ENCODE results near the gene CLIC1. TPM values are rescaled to one million over a fixed set of nuclear protein-coding genes. Genes with fewer than 3 reads are reported as not detected.

CLIC1 gene
- total RNA-seq, 1 experiment from 2014 or later = 210 TPM

- no peak for DNase-seq
- Histone ChIP-seq H3K4me1 (peaks cover 10% of the 10 kb centered on the region), H3K9me3 (replicated peaks) (no peaks in the 10 kb centered on the region), H3K4me3 (no peak overlapping the region), H3K27ac (no peak overlapping the region), H3K36me3 (peaks cover 7% of the 10 kb centered on the region), H3K27me3 (no peaks in the 10 kb centered on the region)
Measured at GRCh38 chr6:31691564-31692108, 44.7 kb downstream of the CLIC1 start.

- Histone ChIP-seq H3K36me3 (peaks cover 7% of the 10 kb centered on the region), H3K27me3 (no peaks in the 10 kb centered on the region), H3K4me1 (peaks cover 10% of the 10 kb centered on the region)
Measured at GRCh38 chr6:31691078-31691463, 45.3 kb downstream of the CLIC1 start.

GRCh38 chr6:31690231-31691077 lies 45.9 kb downstream of the CLIC1 start:
- H3K4me1 ChIP-seq = peaks cover 10% of the 10 kb centered on the region
- no peak for DNase-seq
- no peak overlapping the region for H3K4me3 ChIP-seq
- H3K9me3 ChIP-seq (replicated peaks) = no peaks in the 10 kb centered on the region
- no peak overlapping the region for H3K27ac ChIP-seq
- H3K27me3 ChIP-seq = no peaks in the 10 kb centered on the region
- H3K36me3 ChIP-seq = peaks cover 7% of the 10 kb centered on the region

More at GRCh38 chr6:31691078-31691463, 45.3 kb downstream of the CLIC1 start:
- DNase-seq = no peak
- no peak overlapping the region for H3K4me3 ChIP-seq
- H3K9me3 ChIP-seq (replicated peaks) = no peaks in the 10 kb centered on the region
- no peak overlapping the region for H3K27ac ChIP-seq

- Histone ChIP-seq H3K36me3 (peaks cover 7% of the 10 kb centered on the region), H3K4me3 (no peak overlapping the region), H3K27me3 (no peaks in the 10 kb centered on the region)
Measured at GRCh38 chr6:31689249-31690110, 46.9 kb downstream of the CLIC1 start.

GRCh38 chr6:31687860-31688693 lies 48.3 kb downstream of the CLIC1 start:
- no peak for DNase-seq
- H3K4me3 ChIP-seq = no peak overlapping the region
- no peaks in the 10 kb centered on the region for H3K9me3 ChIP-seq (replicated peaks)
- H3K27me3 ChIP-seq = no peaks in the 10 kb centered on the region
- peak overlapping the region; percentile 39 for H3K27ac ChIP-seq
- peaks cover 7% of the 10 kb centered on the region for H3K36me3 ChIP-seq
- H3K4me1 ChIP-seq = peaks cover 17% of the 10 kb centered on the region

More at GRCh38 chr6:31689249-31690110, 46.9 kb downstream of the CLIC1 start:
- no peak overlapping the region for H3K27ac ChIP-seq
- no peaks in the 10 kb centered on the region for H3K9me3 ChIP-seq (replicated peaks)
- DNase-seq = no peak
- H3K4me1 ChIP-seq = peaks cover 10% of the 10 kb centered on the region

GRCh38 chr6:31687321-31687720 lies 49.0 kb downstream of the CLIC1 start:
- no peak overlapping the region for H3K4me3 ChIP-seq
- peaks cover 6% of the 10 kb centered on the region for H3K36me3 ChIP-seq
- H3K27me3 ChIP-seq = no peaks in the 10 kb centered on the region
- H3K27ac ChIP-seq = peak overlapping the region; percentile 39
- H3K9me3 ChIP-seq (replicated peaks) = no peaks in the 10 kb centered on the region
- peak; percentile 84 to 87 for DNase-seq
- H3K4me1 ChIP-seq = peaks cover 17% of the 10 kb centered on the region

- DNase-seq = no peak
- Histone ChIP-seq H3K27me3 (no peaks in the 10 kb centered on the region), H3K36me3 (peaks cover 5% of the 10 kb centered on the region), H3K4me3 (no peak overlapping the region), H3K4me1 (peaks cover 17% of the 10 kb centered on the region), H3K27ac (no peak overlapping the region), H3K9me3 (replicated peaks) (no peaks in the 10 kb centered on the region)
Measured at GRCh38 chr6:31686483-31686882, 49.8 kb downstream of the CLIC1 start.

- H3K4me3 ChIP-seq = no peak overlapping the region
- DNase-seq = no peak
- peaks cover 5% of the 10 kb centered on the region; the same call in 1 of the 2 replicates for H3K36me3 ChIP-seq
- H3K27ac ChIP-seq = no peak overlapping the region
- H3K9me3 ChIP-seq (replicated peaks) = no peaks in the 10 kb centered on the region
- no peaks in the 10 kb centered on the region for H3K27me3 ChIP-seq
- H3K4me1 ChIP-seq = peaks cover 17% of the 10 kb centered on the region
Measured at GRCh38 chr6:31683591-31683990, 52.7 kb downstream of the CLIC1 start.

- H3K9me3 ChIP-seq (replicated peaks) = no peaks in the 10 kb centered on the region
- H3K27me3 ChIP-seq = no peaks in the 10 kb centered on the region
- H3K4me3 ChIP-seq = no peak overlapping the region
- no peaks in the 10 kb centered on the region for H3K36me3 ChIP-seq
- H3K4me1 ChIP-seq = peaks cover 8% of the 10 kb centered on the region; the same call in 1 of the 2 replicates
- DNase-seq = no peak
- H3K27ac ChIP-seq = no peak overlapping the region
Measured at GRCh38 chr6:31681135-31681671, 55.1 kb downstream of the CLIC1 start.

Other genes starting within 250 kb of the CLIC1 start
- gene MICB, start 238.4 kb downstream of the CLIC1 start, total RNA-seq (2014; rRNA removed; shearing (Covaris generic)) = not detected in 2 replicates
- gene MCCD1, start 207.6 kb downstream of the CLIC1 start, total RNA-seq (2014; rRNA removed; shearing (Covaris generic)) = not detected in 2 replicates
- 673 and 762 TPM in 2 replicates for gene DDX39B, start 194.5 kb downstream of the CLIC1 start, total RNA-seq (2014; rRNA removed; shearing (Covaris generic))
- gene ATP6V1G2, start 189.9 kb downstream of the CLIC1 start, total RNA-seq (2014; rRNA removed; shearing (Covaris generic)) = 0.91 and 1.4 TPM in 2 replicates
- 8.5 and 10.6 TPM in 2 replicates for gene NFKBIL1, start 188.9 kb downstream of the CLIC1 start, total RNA-seq (2014; rRNA removed; shearing (Covaris generic))
- gene LTA, start 164.2 kb downstream of the CLIC1 start, total RNA-seq (2014; rRNA removed; shearing (Covaris generic)) = not detected in 2 replicates
- not detected in 2 replicates for gene TNF, start 161.0 kb downstream of the CLIC1 start, total RNA-seq (2014; rRNA removed; shearing (Covaris generic))
- not detected in 2 replicates for gene LTB, start 154.1 kb downstream of the CLIC1 start, total RNA-seq (2014; rRNA removed; shearing (Covaris generic))
- gene LST1, start 150.3 kb downstream of the CLIC1 start, total RNA-seq (2014; rRNA removed; shearing (Covaris generic)) = not detected in 2 replicates
- gene NCR3, start 143.5 kb downstream of the CLIC1 start, total RNA-seq (2014; rRNA removed; shearing (Covaris generic)) = not detected in 2 replicates
- gene AIF1, start 121.3 kb downstream of the CLIC1 start, total RNA-seq (2014; rRNA removed; shearing (Covaris generic)) = not detected in 2 replicates
- gene PRRC2A, start 115.8 kb downstream of the CLIC1 start, total RNA-seq (2014; rRNA removed; shearing (Covaris generic)) = 98.7 and 109 TPM in 2 replicates
- 165 and 188 TPM in 2 replicates for gene BAG6, start 83.9 kb downstream of the CLIC1 start, total RNA-seq (2014; rRNA removed; shearing (Covaris generic))
- gene APOM, start 80.6 kb downstream of the CLIC1 start, total RNA-seq (2014; rRNA removed; shearing (Covaris generic)) = 1.8 and 2.0 TPM in 2 replicates
- 17.6 and 19.0 TPM in 2 replicates for gene C6orf47, start 75.8 kb downstream of the CLIC1 start, total RNA-seq (2014; rRNA removed; shearing (Covaris generic))
- gene GPANK1, start 71.5 kb downstream of the CLIC1 start, total RNA-seq (2014; rRNA removed; shearing (Covaris generic)) = 19.5 and 23.6 TPM in 2 replicates
- gene CSNK2B, start 70.5 kb downstream of the CLIC1 start, total RNA-seq (2014; rRNA removed; shearing (Covaris generic)) = 197 and 208 TPM in 2 replicates
- gene LY6G5B, start 66.6 kb downstream of the CLIC1 start, total RNA-seq (2014; rRNA removed; shearing (Covaris generic)) = 3.2 and 7.0 TPM in 2 replicates
- gene LY6G5C, start 55.5 kb downstream of the CLIC1 start, total RNA-seq (2014; rRNA removed; shearing (Covaris generic)) = 0.25 and 1.6 TPM in 2 replicates
- gene ABHD16A, start 33.2 kb downstream of the CLIC1 start, total RNA-seq (2014; rRNA removed; shearing (Covaris generic)) = 18.8 and 22.4 TPM in 2 replicates
- not detected in 2 replicates for gene LY6G6F, start 29.7 kb downstream of the CLIC1 start, total RNA-seq (2014; rRNA removed; shearing (Covaris generic))
- not detected in 2 replicates for gene LY6G6D, start 21.2 kb downstream of the CLIC1 start, total RNA-seq (2014; rRNA removed; shearing (Covaris generic))
- not detected in 2 replicates for gene LY6G6C, start 14.8 kb downstream of the CLIC1 start, total RNA-seq (2014; rRNA removed; shearing (Covaris generic))
- gene MPIG6B, start 13.2 kb downstream of the CLIC1 start, total RNA-seq (2014; rRNA removed; shearing (Covaris generic)) = 0.47 TPM in 1 of 2 replicates, not detected in the other
- 39.1 and 42.7 TPM in 2 replicates for gene DDAH2, start 7.2 kb downstream of the CLIC1 start, total RNA-seq (2014; rRNA removed; shearing (Covaris generic))
- 12.9 and 13.4 TPM in 2 replicates for gene MSH5, start 3.5 kb upstream of the CLIC1 start, total RNA-seq (2014; rRNA removed; shearing (Covaris generic))
- 0.89 and 1.4 TPM in 2 replicates for gene SAPCD1, start 26.1 kb upstream of the CLIC1 start, total RNA-seq (2014; rRNA removed; shearing (Covaris generic))
- 0.28 and 0.34 TPM in 2 replicates for gene VWA7, start 40.8 kb upstream of the CLIC1 start, total RNA-seq (2014; rRNA removed; shearing (Covaris generic))
- gene VARS1, start 59.2 kb upstream of the CLIC1 start, total RNA-seq (2014; rRNA removed; shearing (Covaris generic)) = 42.5 and 45.8 TPM in 2 replicates
- gene LSM2, start 70.4 kb upstream of the CLIC1 start, total RNA-seq (2014; rRNA removed; shearing (Covaris generic)) = 90.1 and 106 TPM in 2 replicates
- 0.10 and 0.14 TPM in 2 replicates for gene HSPA1L, start 78.8 kb upstream of the CLIC1 start, total RNA-seq (2014; rRNA removed; shearing (Covaris generic))
- gene HSPA1A, start 79.0 kb upstream of the CLIC1 start, total RNA-seq (2014; rRNA removed; shearing (Covaris generic)) = 0.56 TPM in 1 of 2 replicates, not detected in the other
- 106 and 118 TPM in 2 replicates for gene HSPA1B, start 91.2 kb upstream of the CLIC1 start, total RNA-seq (2014; rRNA removed; shearing (Covaris generic))
- 21.2 and 23.3 TPM in 2 replicates for gene NEU1, start 126.3 kb upstream of the CLIC1 start, total RNA-seq (2014; rRNA removed; shearing (Covaris generic))
- gene SLC44A4, start 142.5 kb upstream of the CLIC1 start, total RNA-seq (2014; rRNA removed; shearing (Covaris generic)) = 0.12 TPM in 1 of 2 replicates, not detected in the other
- 42.1 and 48.4 TPM in 2 replicates for gene EHMT2, start 161.2 kb upstream of the CLIC1 start, total RNA-seq (2014; rRNA removed; shearing (Covaris generic))
- 4.8 and 5.4 TPM in 2 replicates for gene ZBTB12, start 165.6 kb upstream of the CLIC1 start, total RNA-seq (2014; rRNA removed; shearing (Covaris generic))
- 1.2 and 1.5 TPM in 2 replicates for gene C2, start 191.2 kb upstream of the CLIC1 start, total RNA-seq (2014; rRNA removed; shearing (Covaris generic))
- not detected in 2 replicates for gene CFB, start 209.6 kb upstream of the CLIC1 start, total RNA-seq (2014; rRNA removed; shearing (Covaris generic))
- 66.3 and 70.1 TPM in 2 replicates for gene NELFE, start 222.4 kb upstream of the CLIC1 start, total RNA-seq (2014; rRNA removed; shearing (Covaris generic))
- 27.3 and 37.4 TPM in 2 replicates for gene SKIC2, start 222.6 kb upstream of the CLIC1 start, total RNA-seq (2014; rRNA removed; shearing (Covaris generic))
- gene DXO, start 235.6 kb upstream of the CLIC1 start, total RNA-seq (2014; rRNA removed; shearing (Covaris generic)) = 13.8 and 17.8 TPM in 2 replicates
- 0.81 and 2.5 TPM in 2 replicates for gene C4A, start 245.5 kb upstream of the CLIC1 start, total RNA-seq (2014; rRNA removed; shearing (Covaris generic))